SK-N-SH (cell line): ENCODE results near the gene ARFGEF2. TPM values are rescaled to one million over a fixed set of nuclear protein-coding genes. Genes with fewer than 3 reads are reported as not detected.

Experiments used
- CTCF ChIA-PET: fragments of 300-600, 350-600 bp; formaldehyde crosslinking; extraction: SDS; loops from one replicate; lab custom pipeline; 2021; lab: Yijun Ruan, JAX
- POLR2A ChIA-PET: fragments of 350-600 bp; sonication (Branson Sonifier 250); formaldehyde crosslinking; extraction: SDS; loops from one replicate; lab custom pipeline; 2020; ENCODE audit warnings: antibody characterized with exemption, inconsistent platforms; lab: Yijun Ruan, JAX
- DNase-seq: peaks from one replicate; pipeline ENCODE4 v3.0.0; 2012
- H2AFZ ChIP-seq: fragments of 200-600 bp; sonication (generic); 2 replicates; pipeline ENCODE4 v1.8.1; 2016; ENCODE audit warnings: antibody characterized with exemption, mild to moderate bottlenecking, low read depth
- H3F3A ChIP-seq: fragments of 200-600 bp; sonication (generic); replicated peaks from 2 replicates; pipeline ENCODE3; 2016; ENCODE audit warnings: antibody characterized with exemption, mild to moderate bottlenecking; ENCODE audit not compliant: insufficient read depth
- H3K27ac ChIP-seq, 2 experiments: fragments of 200-500 bp in 1 of 2; fragments of 200-600 bp in 1 of 2; sonication (Bioruptor generic) in 1 of 2; sonication (generic), shearing (Covaris generic) in 1 of 2; 2 replicates each; pipeline versions ENCODE4 v1.5.1 to v1.6.1; 2014 to 2016; ENCODE audit warnings: low read depth in 2 of 2, inconsistent platforms in 1 of 2, low read length in 1 of 2, mild to moderate bottlenecking in 1 of 2, mixed read lengths in 1 of 2
- H3K27me3 ChIP-seq: fragments of 200-600 bp; sonication (generic), shearing (Covaris generic); 2 replicates; pipeline ENCODE4 v1.6.1; 2016; ENCODE audit warnings: mixed run types; ENCODE audit not compliant: insufficient read depth
- H3K36me3 ChIP-seq, 2 experiments: fragments of 200-500 bp in 1 of 2; fragments of 200-600 bp in 1 of 2; sonication (Bioruptor generic) in 1 of 2; sonication (generic) in 1 of 2; replicated peaks in 1 of 2; 2 replicates each; pipeline versions ENCODE3 to v1.5.1; 2014 to 2016; ENCODE audit warnings: low read length in 1 of 2, mild to moderate bottlenecking in 1 of 2; ENCODE audit not compliant: insufficient read depth in 2 of 2, control insufficient read depth in 1 of 2
- H3K4me1 ChIP-seq, 2 experiments: fragments of 200-500 bp in 1 of 2; fragments of 200-600 bp in 1 of 2; sonication (Bioruptor generic) in 1 of 2; sonication (generic), shearing (Covaris generic) in 1 of 2; 2 replicates each; pipeline versions ENCODE4 v1.5.1 to v1.6.1; 2014 to 2016; ENCODE audit warnings: low read depth in 1 of 2, low read length in 1 of 2, mixed run types in 1 of 2; ENCODE audit not compliant: insufficient read depth in 2 of 2, control insufficient read depth in 1 of 2
- H3K4me2 ChIP-seq: fragments of 200-600 bp; sonication (generic), shearing (Covaris generic); 2 replicates; pipeline ENCODE4 v1.6.1; 2017; ENCODE audit warnings: mixed run types
- H3K4me3 ChIP-seq, 2 experiments: fragments of 200-500 bp in 1 of 2; fragments of 200-600 bp in 1 of 2; sonication (Bioruptor generic) in 1 of 2; sonication (generic), shearing (Covaris generic) in 1 of 2; 2 replicates each; pipeline versions ENCODE4 v1.5.1 to v1.8.1; 2014 to 2016; ENCODE audit warnings: low read depth in 2 of 2, inconsistent platforms in 1 of 2, low read length in 1 of 2, mild to moderate bottlenecking in 1 of 2, mixed read lengths in 1 of 2, moderate library complexity in 1 of 2
- H3K79me2 ChIP-seq: fragments of 200-600 bp; sonication (generic); 2 replicates; pipeline ENCODE4 v1.8.1; 2017; ENCODE audit warnings: mild to moderate bottlenecking; ENCODE audit not compliant: insufficient read depth
- H3K9ac ChIP-seq: fragments of 200-600 bp; sonication (generic); 2 replicates; pipeline ENCODE4 v1.6.1; 2017; ENCODE audit warnings: mixed run types
- H3K9me2 ChIP-seq: fragments of 200-600 bp; sonication (generic); 2 replicates; pipeline ENCODE4 v1.6.1; 2017; ENCODE audit warnings: mixed run types
- H3K9me3 ChIP-seq: fragments of 200-600 bp; sonication (generic); 2 replicates; pipeline ENCODE4 v1.6.1; 2017; ENCODE audit warnings: mixed run types, mild to moderate bottlenecking, moderate library complexity
- H4K20me1 ChIP-seq: fragments of 200-600 bp; sonication (generic); 2 replicates; pipeline ENCODE4 v1.6.1; 2017; ENCODE audit warnings: mild to moderate bottlenecking, mixed run types; ENCODE audit not compliant: insufficient read depth
- CHD2 ChIP-seq: fragments of 150-350 bp; IDR thresholded peaks from 2 replicates; pipeline ENCODE4 v1.6.1; 2018; ENCODE audit warnings: low read length; ENCODE audit not compliant: partially characterized antibody
- CTCF ChIP-seq: fragments of 200-600 bp; sonication (generic); IDR thresholded peaks from 2 replicates; pipeline ENCODE4 v1.6.1; 2017; ENCODE audit warnings: antibody characterized with exemption, mild to moderate bottlenecking, moderate library complexity
- EP300 ChIP-seq, 2 experiments: IDR thresholded peaks; 2 replicates each; pipeline versions ENCODE4 v1.4.0 to v1.6.1; 2012; ENCODE audit warnings: borderline replicate concordance in 1 of 2, low read depth in 1 of 2, low read length in 1 of 2
- EZH2phosphoT487 ChIP-seq: fragments of 200-600 bp; sonication (generic); IDR thresholded peaks from 2 replicates; pipeline ENCODE4 v1.6.1; 2017; ENCODE audit warnings: low read depth, mixed run types, mild to moderate bottlenecking, antibody characterized with exemption, moderate library complexity, borderline replicate concordance
- FOSL2 ChIP-seq: IDR thresholded peaks from 2 replicates; pipeline ENCODE4 v1.4.0; 2012; ENCODE audit warnings: low read depth, mild to moderate bottlenecking, moderate library complexity, borderline replicate concordance
- FOXJ3 ChIP-seq: sonication (generic); formaldehyde crosslinking; IDR thresholded peaks from 2 replicates; pipeline ENCODE4 v1.5.1; 2020; ENCODE audit warnings: mild to moderate bottlenecking, missing genetic modification reagents
- JUND ChIP-seq: IDR thresholded peaks from 2 replicates; pipeline ENCODE4 v1.4.0; 2012
- MXI1 ChIP-seq: IDR thresholded peaks from 2 replicates; pipeline ENCODE4 v1.6.1; 2012; ENCODE audit warnings: mild to moderate bottlenecking, low read depth, low read length, improper control_type of control experiment
- NFIC ChIP-seq: IDR thresholded peaks from 2 replicates; pipeline ENCODE4 v1.4.0; 2012; ENCODE audit warnings: borderline replicate concordance
- PBX3 ChIP-seq: IDR thresholded peaks from 2 replicates; pipeline ENCODE4; 2012
- POLR2AphosphoS5 ChIP-seq: IDR thresholded peaks from 2 replicates; pipeline ENCODE4 v1.6.1; 2012; ENCODE audit warnings: low read depth, low read length
- RFX5 ChIP-seq: IDR thresholded peaks from 2 replicates; pipeline ENCODE4 v1.6.1; 2012; ENCODE audit warnings: mild to moderate bottlenecking, improper control_type of control experiment, low read length
- SIN3A ChIP-seq: IDR thresholded peaks from 2 replicates; pipeline ENCODE4 v1.6.1; 2012; ENCODE audit warnings: low read depth, mild to moderate bottlenecking, low read length, moderate library complexity, borderline replicate concordance
- SMC3 ChIP-seq: IDR thresholded peaks from 2 replicates; pipeline ENCODE4 v1.6.1; 2012; ENCODE audit warnings: low read depth, low read length, improper control_type of control experiment
- TAF1 ChIP-seq: IDR thresholded peaks from 2 replicates; pipeline ENCODE4 v1.6.1; 2012; ENCODE audit warnings: low read depth, mild to moderate bottlenecking, low read length, moderate library complexity, borderline replicate concordance
- USF1 ChIP-seq: IDR thresholded peaks from 2 replicates; pipeline ENCODE4 v1.4.0; 2012; ENCODE audit warnings: low read depth, borderline replicate concordance
- YY1 ChIP-seq: IDR thresholded peaks from 2 replicates; pipeline ENCODE4 v1.4.0; 2012; ENCODE audit warnings: low read depth, mild to moderate bottlenecking
- ZBTB33 ChIP-seq: IDR thresholded peaks from 2 replicates; pipeline ENCODE4 v1.4.0; 2012; ENCODE audit warnings: low read depth, borderline replicate concordance
- WGBS: methylation state at CpG from one replicate; pipeline ENCODE4 v1.1.6; 2017; ENCODE audit warnings: low lambda C conversion rate; 5-methylcytosine and 5-hydroxymethylcytosine counted together
- polyA plus RNA-seq, 3 experiments: library from polyadenylated mRNA; depleted of rRNA; stranded (reverse); fragments of >200 nt; gene quantifications; 2 replicates each; pipeline ENCODE4 v1.2.3, GENCODE V29; 2012

The ARFGEF2 gene
- polyA plus RNA-seq, 1 of the 3 experiments (the other 2 are of a cell fraction), result 6.1 TPM

GRCh38 chr20:49037962-49038387 lies 116.5 kb downstream of the ARFGEF2 start (continued):
- no peak for TF ChIP-seq FOXJ3
- TF ChIP-seq JUND, result no peak
- TF ChIP-seq TAF1, result no peak
- TF ChIP-seq, all 33 proteins: peak for 0

- WGBS, result 95% methylated on average over 5 of the region's 5 CpGs
- no peak overlapping the region for H3K27ac ChIP-seq
- CTCF ChIA-PET, result interaction anchor here (1.3 kb wide), 1 partner anchor 178 kb away, joined by 3 read pairs; no protein-coding TSS in a partner anchor
- no peaks in the 10 kb centered on the region for H3K4me1 ChIP-seq
- no peaks in the 10 kb centered on the region for H3K9me3 ChIP-seq
- peaks cover 6% of the 10 kb centered on the region in 2 experiments for H3K36me3 ChIP-seq
- H3K9me2 ChIP-seq, result no peaks in the 10 kb centered on the region
- H3K9ac ChIP-seq, result no peak overlapping the region
- no peak for TF ChIP-seq CTCF
- TF ChIP-seq EZH2phosphoT487, result no peak
- no peak for TF ChIP-seq MXI1
- no peak for TF ChIP-seq FOSL2
- TF ChIP-seq NFIC, result no peak
- TF ChIP-seq YY1, result no peak
- TF ChIP-seq EP300 (IDR thresholded peaks at IDR 0.05; ENCODE audit: borderline replicate concordance in 1 of 2, low read depth in 1 of 2, low read length in 1 of 2), result no peak
- TF ChIP-seq CHD2, result no peak
- no peak for TF ChIP-seq USF1
- TF ChIP-seq TAF1, result no peak
- no peak for TF ChIP-seq ZBTB33
- no peak for TF ChIP-seq PBX3
- TF ChIP-seq SMC3, result no peak
- no peak for TF ChIP-seq RFX5
- no peak for TF ChIP-seq SIN3A
- TF ChIP-seq POLR2AphosphoS5, result no peak
- no peak for DNase-seq
- H3F3A ChIP-seq, result no peaks in the 10 kb centered on the region
- POLR2A ChIA-PET, result interaction anchor here (0.5 kb wide), 1 partner anchor 10 kb away, joined by 3 read pairs; no protein-coding TSS in a partner anchor
- no peak overlapping the region for H3K4me2 ChIP-seq
- H3K79me2 ChIP-seq, result no peaks in the 10 kb centered on the region
- no peaks in the 10 kb centered on the region for H4K20me1 ChIP-seq
- no peak overlapping the region for H3K4me3 ChIP-seq
- H3K27me3 ChIP-seq, result no peaks in the 10 kb centered on the region
- H2AFZ ChIP-seq, result no peak overlapping the region
Measured at GRCh38 chr20:49039854-49040253, 118.3 kb downstream of the ARFGEF2 start.
